NCI-H82 (cell line): ENCODE measurements around the gene NUDT22.

ENCODE experiments used
- DNase-seq: peaks from one replicate; lab custom pipeline; 2025; lab: John Stamatoyannopoulos, UW

NUDT22 gene

DNA sequence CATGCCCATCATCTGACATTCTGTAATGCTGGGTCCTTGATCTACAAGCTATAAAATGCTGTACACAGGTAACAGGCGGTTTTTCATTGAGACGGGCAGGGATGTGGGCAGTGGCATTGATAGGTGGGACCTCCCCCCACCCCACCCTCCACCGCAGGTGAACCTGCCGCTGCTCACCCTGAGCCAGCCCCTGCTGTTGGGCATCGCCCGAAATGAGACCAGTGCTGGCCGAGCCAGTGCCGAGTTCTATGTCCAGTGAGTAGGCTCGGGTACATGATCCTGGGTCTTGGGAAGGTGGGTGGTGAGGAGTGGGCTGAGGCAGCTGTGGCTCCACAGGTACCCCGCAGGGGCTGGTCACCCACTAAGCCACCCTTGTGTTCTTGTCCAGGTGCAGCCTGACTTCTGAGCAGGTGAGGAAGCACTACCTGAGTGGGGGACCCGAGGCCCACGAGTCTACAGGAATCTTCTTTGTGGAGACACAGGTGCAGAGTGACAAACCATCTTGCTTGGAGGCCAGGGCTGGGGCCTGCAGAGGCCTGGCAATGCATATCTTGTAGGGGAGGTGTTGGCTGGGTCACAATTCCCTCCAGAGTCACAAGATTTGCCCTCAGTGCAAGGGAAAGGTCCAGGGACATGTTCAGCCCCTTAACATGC lies 3.1 kb downstream of the NUDT22 start:
- no peak for DNase-seq

GRCh38 chr11:64229744-64230170 lies 3.7 kb downstream of the NUDT22 start:
- no peak for DNase-seq

- peak; percentile 97 for DNase-seq
Measured at GRCh38 chr11:64230171-64230984, 4.3 kb downstream of the NUDT22 start, which contains the start of gene DNAJC4. Gene DNAJC4, plus strand, starts transcription at chr11:64230548. Its CDS starts 307 bp downstream, at chr11:64230855.

GRCh38 chr11:64230985-64231365 lies 4.9 kb downstream of the NUDT22 start:
- no peak for DNase-seq

DNA sequence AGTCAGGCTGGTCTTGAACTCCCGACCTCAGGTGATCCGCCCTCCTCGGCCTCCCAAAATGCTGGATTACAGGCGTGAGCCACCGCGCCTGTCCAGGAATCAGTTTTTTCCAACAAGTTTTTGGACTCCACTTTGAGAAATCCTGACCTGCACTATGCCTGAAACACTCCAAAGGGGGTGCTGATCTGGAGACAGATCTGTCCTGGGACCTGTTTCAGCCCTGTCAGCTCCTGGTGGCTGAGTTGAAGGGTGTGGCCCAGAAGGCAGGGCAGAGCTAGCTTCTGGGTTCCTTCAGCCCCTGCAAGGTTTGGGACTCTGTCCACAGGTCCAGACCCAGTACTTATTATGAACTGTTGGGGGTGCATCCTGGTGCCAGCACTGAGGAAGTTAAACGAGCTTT lies 5.5 kb downstream of the NUDT22 start:
- DNase-seq: no peak

DNA sequence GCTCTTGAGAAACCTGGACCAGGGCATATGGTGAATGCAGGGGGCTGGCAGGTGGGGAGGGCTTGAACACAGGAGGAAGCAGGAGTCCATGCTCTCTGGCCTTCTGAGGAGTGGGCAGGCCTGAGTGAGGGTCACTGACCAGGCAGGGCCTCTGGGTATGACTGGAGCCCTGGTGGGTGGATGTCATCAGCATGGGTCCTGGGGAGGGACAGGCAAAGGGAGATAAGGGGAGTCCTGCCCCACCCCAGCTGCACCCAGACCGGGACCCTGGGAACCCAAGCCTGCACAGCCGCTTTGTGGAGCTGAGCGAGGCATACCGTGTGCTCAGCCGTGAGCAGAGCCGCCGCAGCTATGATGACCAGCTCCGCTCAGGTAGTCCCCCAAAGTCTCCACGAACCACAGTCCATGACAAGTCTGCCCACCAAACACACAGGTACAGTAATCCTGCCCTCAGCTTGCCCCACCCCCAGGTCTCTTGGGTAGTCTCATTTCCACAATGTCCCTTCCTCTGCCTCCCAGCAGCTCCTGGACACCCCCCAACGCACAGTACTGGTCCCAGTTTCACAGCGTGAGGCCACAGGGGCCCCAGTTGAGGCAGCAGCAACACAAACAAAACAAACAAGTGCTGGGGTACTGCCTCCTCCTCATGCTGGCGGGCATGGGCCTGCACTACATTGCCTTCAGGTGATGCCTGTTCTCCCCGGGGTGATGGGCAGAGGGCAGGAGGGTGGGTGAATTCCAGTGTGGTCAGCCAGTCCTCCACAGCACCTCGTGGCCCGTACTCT lies 6.3 kb downstream of the NUDT22 start:
- no peak for DNase-seq

- no peak for DNase-seq
Measured at GRCh38 chr11:64232967-64233315, 6.9 kb downstream of the NUDT22 start.

DNA sequence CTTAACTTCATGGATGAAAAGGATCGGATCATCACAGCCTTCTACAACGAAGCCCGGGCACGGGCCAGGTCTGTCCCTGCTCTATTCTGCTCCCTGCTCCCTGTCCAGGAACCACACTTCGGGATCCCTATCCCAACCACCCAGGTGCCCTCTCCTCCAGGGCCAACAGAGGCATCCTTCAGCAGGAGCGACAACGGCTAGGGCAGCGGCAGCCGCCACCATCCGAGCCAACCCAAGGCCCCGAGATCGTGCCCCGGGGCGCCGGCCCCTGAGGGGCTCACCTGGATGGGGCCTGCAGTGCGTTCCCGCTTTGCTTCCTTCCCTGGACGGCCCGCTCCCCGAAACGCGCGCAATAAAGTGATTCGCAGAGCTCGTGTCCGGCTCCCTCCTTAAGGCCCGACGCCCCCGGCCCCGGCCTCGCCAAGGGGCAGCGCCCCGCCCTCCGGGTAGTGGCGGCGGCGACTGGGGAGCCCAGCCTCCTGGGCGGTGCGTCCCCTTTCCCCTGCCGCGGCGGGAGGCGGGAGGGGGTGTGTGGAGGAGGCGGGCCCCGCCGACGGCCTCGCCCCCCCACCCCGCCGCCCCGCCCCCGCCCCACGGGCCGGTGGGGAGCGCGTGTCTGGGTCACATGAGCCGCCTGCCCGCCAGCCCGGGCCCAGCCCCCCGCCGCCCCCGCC lies 8.0 kb downstream of the NUDT22 start, which contains the start of gene VEGFB:
Gene VEGFB (plus strand): TSS at position 672 of the 674 bp plus-strand sequence. CDS start 250 bp downstream, outside the sequence.
- DNase-seq: peak; percentile 76

GRCh38 chr11:64234647-64235379 lies 8.7 kb downstream of the NUDT22 start:
- DNase-seq: peak; percentile 53

- no peak for DNase-seq
Measured at GRCh38 chr11:64235437-64236161, 9.5 kb downstream of the NUDT22 start.

GRCh38 chr11:64237484-64237951 lies 11.4 kb downstream of the NUDT22 start:
- DNase-seq: no peak

GRCh38 chr11:64238076-64238475 lies 12.0 kb downstream of the NUDT22 start:
- no peak for DNase-seq

GRCh38 chr11:64238999-64239398 lies 12.9 kb downstream of the NUDT22 start:
- DNase-seq: no peak

- DNase-seq: no peak
Measured at GRCh38 chr11:64239662-64240434, 13.8 kb downstream of the NUDT22 start.

DNA sequence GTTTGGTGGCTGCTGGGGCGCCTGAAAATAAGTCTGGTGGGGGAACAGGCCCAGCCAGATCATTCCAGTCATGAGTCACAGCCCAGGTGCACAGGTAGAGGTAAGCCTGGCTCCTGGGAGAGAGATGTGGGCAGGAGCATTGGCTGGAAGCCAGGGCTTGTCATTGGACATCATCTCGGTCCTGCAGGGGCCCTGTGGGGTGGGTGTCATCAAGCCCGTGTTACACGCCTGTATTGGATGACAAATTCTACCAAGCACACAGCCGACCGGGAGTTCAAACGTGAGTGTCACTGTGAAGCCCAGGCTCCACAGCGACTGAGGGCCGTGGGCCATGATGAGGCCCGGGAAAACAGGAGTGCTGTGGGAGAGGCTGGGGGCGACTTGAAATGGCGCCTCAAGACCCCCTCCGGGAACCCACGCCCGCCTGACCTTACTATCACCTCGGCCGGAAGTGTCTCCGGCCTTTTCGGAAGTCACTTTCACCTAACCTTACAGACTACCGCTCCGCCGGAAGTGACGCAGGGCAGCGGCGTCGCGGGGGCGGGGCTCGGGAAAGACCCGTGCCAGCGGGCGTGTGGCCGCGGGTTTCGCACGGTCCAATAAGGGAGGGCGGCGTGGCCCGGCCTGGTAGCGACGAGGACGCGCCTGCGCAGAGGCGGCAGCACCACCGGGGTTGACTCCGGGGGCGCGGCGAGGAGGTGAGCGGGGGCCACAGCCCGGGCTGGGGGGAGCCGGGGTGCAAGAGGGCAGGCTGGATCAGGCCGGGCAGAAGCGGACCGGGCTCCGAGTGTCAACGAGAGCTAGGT lies 14.6 kb downstream of the NUDT22 start, which contains the start of gene FKBP2:
Gene FKBP2 (plus strand): TSS at position 661 of the 806 bp plus-strand sequence. CDS start 1,293 bp downstream, outside the sequence.
- peak; percentile 96 for DNase-seq

- DNase-seq: peak; percentile 98
Measured at GRCh38 chr11:64241241-64241490, 15.1 kb downstream of the NUDT22 start.

DNA sequence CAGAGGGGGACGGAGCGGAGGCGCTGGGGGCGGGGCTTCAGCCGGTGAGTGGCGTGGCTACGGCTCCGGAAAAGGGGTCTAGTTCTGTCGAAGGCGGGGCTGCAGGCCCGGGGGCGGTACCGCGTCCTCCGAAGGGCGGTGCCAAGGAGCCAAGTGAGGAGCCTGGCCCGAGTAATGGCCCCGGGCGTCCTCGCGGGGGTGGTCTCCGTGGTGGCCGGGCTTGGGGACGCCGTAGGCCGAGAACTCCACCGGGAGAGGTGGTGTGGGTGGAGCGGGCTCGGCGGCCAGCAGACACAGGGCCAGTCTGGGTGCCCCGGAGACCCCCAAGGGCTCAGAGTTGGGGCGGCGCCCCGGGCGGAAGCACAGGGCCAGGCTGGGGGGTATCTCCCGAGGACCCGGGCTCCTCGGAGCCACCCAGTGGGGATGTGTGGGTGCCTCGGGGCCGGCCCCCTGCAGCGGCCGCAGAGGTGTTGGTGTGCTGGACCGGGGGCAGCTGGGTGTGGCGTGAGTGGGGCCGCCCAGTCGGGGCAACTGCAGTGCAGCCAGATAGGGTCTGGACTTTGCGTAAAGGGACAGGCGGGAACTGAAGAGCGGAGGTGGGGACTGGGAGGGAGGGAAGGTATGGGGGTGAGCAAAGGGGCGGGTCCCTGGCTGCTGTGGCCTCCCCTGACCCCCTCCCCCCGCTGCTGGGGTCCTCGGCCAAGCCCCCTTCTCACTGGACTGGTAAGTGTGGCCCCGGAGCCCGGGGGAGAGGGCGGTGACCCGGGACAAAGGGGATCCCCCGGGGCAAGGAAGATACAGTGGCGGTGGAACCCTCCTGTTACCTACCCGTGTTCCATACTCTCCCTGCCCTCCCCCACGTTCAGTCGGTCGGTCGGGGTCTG lies 15.7 kb downstream of the NUDT22 start:
- peak; percentile 63 for DNase-seq
